H1 (cell line): ENCODE data around the gene CUBN. TPM values are rescaled to one million over a fixed set of nuclear protein-coding genes. Genes with fewer than 3 reads are reported as not detected.

ENCODE experiments used
- CTCF ChIA-PET: fragments of 300-600 bp; sonication (Branson Sonifier 250); formaldehyde crosslinking; loops from one replicate; lab custom pipeline; 2021; ENCODE audit not compliant: partially characterized antibody; lab: Charles Lee
- POLR2A ChIA-PET: fragments of 300-600 bp; sonication (Branson Sonifier 250); formaldehyde crosslinking; loops from one replicate; lab custom pipeline; 2021; ENCODE audit warnings: inconsistent platforms; ENCODE audit not compliant: partially characterized antibody; lab: Charles Lee
- DNase-seq, 2 experiments: peaks; one replicate each; pipeline versions ENCODE4 v3.0.0 to v3.0.0-alpha.2; 2010 to 2022; ENCODE audit warnings: low spot score in 2 of 2, low read depth in 1 of 2, mixed read lengths in 1 of 2
- FAIRE-seq: peaks from 2 replicates; lab custom pipeline; 2011; peaks lifted over from hg19 to GRCh38; lab: Jason Lieb, UNC
- H2AFZ ChIP-seq: 2 replicates; pipeline ENCODE4 v1.8.1; 2012; ENCODE audit warnings: low read length, inconsistent platforms
- H2AK5ac ChIP-seq: 2 replicates; pipeline ENCODE4 v1.6.1; 2013; ENCODE audit warnings: low read depth, low read length
- H2BK120ac ChIP-seq: replicated peaks from 2 replicates; pipeline ENCODE3; 2013; ENCODE audit warnings: low read depth, low read length, inconsistent platforms
- H2BK12ac ChIP-seq: 2 replicates; pipeline ENCODE4 v1.6.1; 2013; ENCODE audit warnings: low read depth, low read length
- H2BK15ac ChIP-seq: 2 replicates; pipeline ENCODE4 v1.6.1; 2013; ENCODE audit warnings: low read length
- H2BK20ac ChIP-seq: 2 replicates; pipeline ENCODE4 v1.6.1; 2013; ENCODE audit warnings: low read length
- H2BK5ac ChIP-seq: 2 replicates; pipeline ENCODE4 v1.6.1; 2013; ENCODE audit warnings: low read depth, low read length
- H3K14ac ChIP-seq: 2 replicates; pipeline ENCODE4 v1.6.1; 2013; ENCODE audit warnings: inconsistent platforms; ENCODE audit not compliant: insufficient read length
- H3K18ac ChIP-seq: 2 replicates; pipeline ENCODE4 v1.6.1; 2013; ENCODE audit warnings: low read length; ENCODE audit errors: extremely low read depth
- H3K23ac ChIP-seq: 2 replicates; pipeline ENCODE4 v1.6.1; 2013; ENCODE audit warnings: inconsistent platforms; ENCODE audit not compliant: insufficient read length
- H3K23me2 ChIP-seq: 2 replicates; pipeline ENCODE4 v1.6.1; 2013; ENCODE audit warnings: low read depth, low read length
- H3K27ac ChIP-seq: 2 replicates; pipeline ENCODE4 v1.6.1; 2011; ENCODE audit warnings: low read depth, low read length, inconsistent platforms
- H3K27me3 ChIP-seq, 4 experiments: replicated peaks in 1 of 4; 1 replicate in 1 of 4; 2 replicates in 3 of 4; pipeline versions ENCODE4 v1.6.1 to v1.8.1; 2011 to 2013; ENCODE audit warnings: low read length in 3 of 4, mild to moderate bottlenecking in 3 of 4, inconsistent platforms in 2 of 4, mixed read lengths in 2 of 4, moderate library complexity in 1 of 4; ENCODE audit not compliant: control insufficient read depth in 3 of 4, insufficient read depth in 3 of 4; ENCODE audit errors: extremely low read depth in 1 of 4
- H3K36me3 ChIP-seq, 4 experiments: 2 replicates each; pipeline versions ENCODE4 v1.6.1 to v1.8.1; 2011 to 2013; ENCODE audit warnings: mild to moderate bottlenecking in 4 of 4, low read length in 3 of 4, moderate library complexity in 2 of 4, control low read depth in 1 of 4, inconsistent platforms in 1 of 4; ENCODE audit not compliant: insufficient read depth in 4 of 4, control insufficient read depth in 2 of 4
- H3K4ac ChIP-seq: replicated peaks from 2 replicates; pipeline ENCODE3; 2013; ENCODE audit warnings: low read length, low read depth, mixed read lengths, inconsistent platforms; ENCODE audit not compliant: insufficient read length
- H3K4me1 ChIP-seq, 4 experiments: replicated peaks in 1 of 4; 1 replicate in 1 of 4; 2 replicates in 3 of 4; pipeline versions ENCODE4 v1.6.1 to v1.8.1; 2011 to 2013; ENCODE audit warnings: low read length in 3 of 4, inconsistent platforms in 2 of 4, mixed read lengths in 1 of 4; ENCODE audit not compliant: insufficient read depth in 4 of 4, control insufficient read depth in 3 of 4
- H3K4me2 ChIP-seq, 2 experiments: 2 replicates each; pipeline versions ENCODE4 v1.6.1 to v1.8.1; 2011 to 2013; ENCODE audit warnings: low read depth in 2 of 2, low read length in 2 of 2, control low read depth in 1 of 2, inconsistent platforms in 1 of 2, mild to moderate bottlenecking in 1 of 2; ENCODE audit not compliant: insufficient read depth in 1 of 2
- H3K4me3 ChIP-seq, 4 experiments: fragments of 200-600, 300-600 bp in 1 of 4; sonication (generic), shearing (Covaris generic), sonication (Bioruptor Twin) in 1 of 4; 2 replicates each; pipeline versions ENCODE4 v1.5.1 to v1.8.1; 2011 to 2016; ENCODE audit warnings: low read length in 4 of 4, low read depth in 3 of 4, control low read depth in 2 of 4, inconsistent platforms in 2 of 4, mild to moderate bottlenecking in 2 of 4, mixed read lengths in 1 of 4, moderate library complexity in 1 of 4; ENCODE audit not compliant: insufficient read depth in 2 of 4; ENCODE audit errors: extremely low read depth in 1 of 4
- H3K56ac ChIP-seq: replicated peaks from 2 replicates; pipeline ENCODE3; 2013; ENCODE audit warnings: low read depth, mild to moderate bottlenecking, mixed read lengths, low read length, inconsistent platforms; ENCODE audit not compliant: insufficient read length
- H3K79me1 ChIP-seq: 2 replicates; pipeline ENCODE4 v1.6.1; 2013; ENCODE audit warnings: low read depth, low read length, control low read depth
- H3K79me2 ChIP-seq, 2 experiments: 2 replicates each; pipeline versions ENCODE4 v1.6.1 to v1.8.1; 2012 to 2013; ENCODE audit warnings: low read length in 2 of 2, mild to moderate bottlenecking in 2 of 2, inconsistent platforms in 1 of 2; ENCODE audit not compliant: insufficient read depth in 2 of 2, control insufficient read depth in 1 of 2
- H3K9ac ChIP-seq, 4 experiments: replicated peaks in 1 of 4; 1 replicate in 1 of 4; 2 replicates in 3 of 4; pipeline versions ENCODE4 v1.6.1 to v1.8.1; 2011 to 2013; ENCODE audit warnings: low read depth in 3 of 4, low read length in 3 of 4, control low read depth in 2 of 4, mild to moderate bottlenecking in 2 of 4, moderate library complexity in 2 of 4, inconsistent platforms in 1 of 4; ENCODE audit errors: extremely low read depth in 1 of 4
- H3K9me3 ChIP-seq, 2 experiments: 2 replicates each; pipeline versions ENCODE4 v1.6.1 to v1.8.1; 2012 to 2013; ENCODE audit warnings: mild to moderate bottlenecking in 2 of 2, moderate library complexity in 2 of 2, control low read depth in 1 of 2, inconsistent platforms in 1 of 2, low read depth in 1 of 2, low read length in 1 of 2, mixed read lengths in 1 of 2; ENCODE audit not compliant: insufficient read depth in 2 of 2
- H4K20me1 ChIP-seq, 2 experiments: replicated peaks in 1 of 2; 2 replicates each; pipeline versions ENCODE3 to v1.8.1; 2011 to 2013; ENCODE audit warnings: inconsistent platforms in 2 of 2, low read length in 2 of 2, mild to moderate bottlenecking in 1 of 2; ENCODE audit not compliant: insufficient read depth in 2 of 2, control insufficient read depth in 1 of 2
- H4K5ac ChIP-seq: 2 replicates; pipeline ENCODE4 v1.6.1; 2013; ENCODE audit warnings: low read length, low read depth, mixed read lengths, inconsistent platforms; ENCODE audit not compliant: insufficient read length
- H4K8ac ChIP-seq: 2 replicates; pipeline ENCODE4 v1.8.0; 2013; ENCODE audit warnings: mild to moderate bottlenecking, moderate library complexity, low read length, inconsistent platforms; ENCODE audit not compliant: insufficient read depth; ENCODE audit errors: extremely low read depth
- H4K91ac ChIP-seq: replicated peaks from 2 replicates; pipeline ENCODE3; 2013; ENCODE audit warnings: low read length, mixed read lengths, inconsistent platforms; ENCODE audit not compliant: insufficient read length
- ATF3 ChIP-seq: IDR thresholded peaks from 2 replicates; pipeline ENCODE4 v1.6.1; 2011; ENCODE audit warnings: low read depth, mild to moderate bottlenecking, low read length; ENCODE audit not compliant: insufficient read depth
- BCL11A ChIP-seq, 2 experiments: IDR thresholded peaks; one replicate each; pipeline ENCODE4 v1.6.1; 2011; ENCODE audit warnings: low read depth in 2 of 2, low read length in 2 of 2, mild to moderate bottlenecking in 2 of 2
- GABPA ChIP-seq: IDR thresholded peaks from 2 replicates; pipeline ENCODE4 v1.6.1; 2011; ENCODE audit warnings: mild to moderate bottlenecking, low read length, moderate library complexity, borderline replicate concordance; ENCODE audit not compliant: insufficient read depth
- JUND ChIP-seq: IDR thresholded peaks from 2 replicates; pipeline ENCODE4 v1.6.1; 2011; ENCODE audit warnings: mild to moderate bottlenecking, improper control_type of control experiment, low read length
- KDM5A ChIP-seq: fragments of 200-600 bp; IDR thresholded peaks from 2 replicates; pipeline ENCODE4 v1.7.1; 2012; ENCODE audit warnings: mild to moderate bottlenecking, low read length, inconsistent platforms, mixed read lengths
- MAX ChIP-seq: IDR thresholded peaks from 2 replicates; pipeline ENCODE4 v1.6.1; 2012; ENCODE audit warnings: inconsistent platforms
- SIRT6 ChIP-seq: IDR thresholded peaks from one replicate; pipeline ENCODE4 v1.7.1; 2012; ENCODE audit warnings: low read length, inconsistent platforms
- SIX5 ChIP-seq: IDR thresholded peaks from 2 replicates; pipeline ENCODE4 v1.6.1; 2011; ENCODE audit warnings: mild to moderate bottlenecking, low read depth, low read length
- TBP ChIP-seq: IDR thresholded peaks from 2 replicates; pipeline ENCODE4 v1.6.1; 2011; ENCODE audit warnings: low read depth, low read length, improper control_type of control experiment
- WGBS, 2 experiments: shearing (Covaris generic) in 1 of 2; methylation state at CpG; one replicate each; pipeline versions ENCODE4 v1.1.6 to v1.1.7; 2013 to 2015; ENCODE audit warnings: low lambda C conversion rate in 2 of 2, mixed read lengths in 2 of 2, inconsistent platforms in 1 of 2, low coverage in 1 of 2, missing lambda C conversion rate in 1 of 2; ENCODE audit not compliant: insufficient replicate concordance in 2 of 2, insufficient coverage in 1 of 2, insufficient read length in 1 of 2; ENCODE audit errors: extremely low coverage in 1 of 2, missing lambda C conversion rate in 1 of 2; 5-methylcytosine and 5-hydroxymethylcytosine counted together
- polyA plus RNA-seq, 7 experiments: library from polyadenylated mRNA; depleted of rRNA in 3 of 7; stranded (reverse) in 5 of 7; unstranded in 2 of 7; fragments of >200 nt in 5 of 7; fragments of 200-250 nt in 2 of 7; gene quantifications; 1 replicate in 5 of 7; 2 replicates in 1 of 7; 4 replicates in 1 of 7; pipeline versions ENCODE4 v1.2.1 to v1.2.3, GENCODE V29; 2011 to 2013; ENCODE audit warnings: missing spikeins in 2 of 7, mixed read lengths in 2 of 7
- total RNA-seq: library from RNA; stranded (reverse); fragmentation: NEBNext Ultra II Directional; extraction: Animal tissue kit (Norgen Biotek cat#: 25700); gene quantifications from 2 replicates; pipeline ENCODE4 v1.2.1, GENCODE V29; 2021

CUBN gene
- total and polyA plus RNA-seq, 2 of the 8 experiments (the other 6 are each of a cell fraction or from before 2014, with no cell fraction given), result 0.04 to 0.08 TPM

GRCh38 chr10:17035446-17035845, 94.2 kb downstream of the CUBN start:
- Histone ChIP-seq H2BK15ac (no peak overlapping the region), H3K27me3 (no peaks in the 10 kb centered on the region), H4K8ac (no peak overlapping the region), H3K9me3 (no peaks in the 10 kb centered on the region), H3K79me1 (no peaks in the 10 kb centered on the region), H3K14ac (no peak overlapping the region), H3K27ac (no peak overlapping the region), H3K4me2 (no peak overlapping the region), H3K9ac (no peak overlapping the region), H3K18ac (no peak overlapping the region), H2BK120ac (no peak overlapping the region), H3K56ac (no peak overlapping the region), H2AFZ (no peak overlapping the region), H2BK12ac (no peak overlapping the region), H3K36me3 (no peaks in the 10 kb centered on the region), H2BK5ac (no peak overlapping the region), H3K23ac (no peak overlapping the region), H4K5ac (no peak overlapping the region), H3K79me2 (no peaks in the 10 kb centered on the region), H3K4me3 (no peak overlapping the region), H4K20me1 (no peaks in the 10 kb centered on the region), H2BK20ac (no peak overlapping the region), H3K4me1 (no peaks in the 10 kb centered on the region; a peak in 1 of 7 replicates), H3K4ac (no peak overlapping the region), H4K91ac (no peak overlapping the region), H2AK5ac (no peak overlapping the region), H3K23me2 (no peaks in the 10 kb centered on the region)
- CTCF ChIA-PET, result no interaction called here
- TF ChIP-seq TBP (no peak), BCL11A (IDR thresholded peaks at IDR 0.05; ENCODE audit: low read depth in 2 of 2, low read length in 2 of 2) (no peak), SIRT6 (no peak), JUND (no peak), ATF3 (no peak), MAX (no peak), GABPA (no peak), SIX5 (no peak), KDM5A (no peak)
- 82% methylated on average over 1 of the region's 1 CpG; no CpG with 5 or more reads in 1 of the 2 experiments for WGBS, 2 experiments
- FAIRE-seq (no peak), DNase-seq (no peak)
- POLR2A ChIA-PET, result interaction anchor here (0.5 kb wide), 1 partner anchor 51 kb away, joined by 3 read pairs; no protein-coding TSS in a partner anchor
